Vagina (tissue), 2 donors: ENCODE data around the gene PA2G4. TPM values are rescaled to one million over a fixed set of nuclear protein-coding genes. Genes with fewer than 3 reads are reported as not detected.

Experiments used
- DNase-seq, 2 donors: peaks; one replicate each; pipeline ENCODE4 v3.0.0-alpha.2; 2017; ENCODE audit errors: extremely low spot score in 2 of 2
- H3K27ac ChIP-seq: fragments of 200-600 bp; sonication (generic); one replicate; pipeline ENCODE4 v1.5.1; 2019
- H3K27me3 ChIP-seq: fragments of 200-600 bp; sonication (generic); one replicate; pipeline ENCODE4 v1.5.1; 2019
- H3K36me3 ChIP-seq, 2 donors: fragments of 200-600 bp; sonication (generic); one replicate each; pipeline ENCODE4 v1.5.1; 2017 to 2019
- H3K4me1 ChIP-seq: fragments of 200-600 bp; sonication (generic); one replicate; pipeline ENCODE4 v1.5.1; 2019
- H3K4me3 ChIP-seq, 2 donors: fragments of 200-600 bp; sonication (generic); 1 replicate in 1 of 2; 2 replicates in 1 of 2; pipeline ENCODE4 v1.5.1; 2016 to 2019
- H3K9me3 ChIP-seq: fragments of 200-600 bp; sonication (generic); one replicate; pipeline ENCODE4 v1.5.1; 2019
- POLR2A ChIP-seq, 2 donors: fragments of 450-650 bp; IDR thresholded peaks; one replicate each; pipeline ENCODE4 v1.6.1; 2017; ENCODE audit warnings: antibody characterized with exemption in 2 of 2, mild to moderate bottlenecking in 2 of 2, moderate library complexity in 2 of 2
- POLR2AphosphoS5 ChIP-seq, 2 donors: sonication (generic); formaldehyde crosslinking; IDR thresholded peaks; one replicate each; pipeline ENCODE4 v1.9.0; 2017; ENCODE audit warnings: antibody characterized with exemption in 2 of 2, mild to moderate bottlenecking in 2 of 2, low read depth in 1 of 2; ENCODE audit not compliant: insufficient read depth in 1 of 2
- intact Hi-C: fragments of 100-400 bp; cut with DNase I; formaldehyde crosslinking; loops from one replicate; pipeline ENCODE4 v1.15.1; 2023
- total RNA-seq: library from RNA; depleted of rRNA; stranded (reverse); fragments of >200 nt; gene quantifications from one replicate; pipeline ENCODE4 v1.2.3, GENCODE V29; 2016
- TF ChIP-seq, protein P1 (sequence below), 3 experiments: fragments of 450-650 bp in 2 of 3; fragments of 200-600 bp in 1 of 3; sonication (generic) in 1 of 3; IDR thresholded peaks; one replicate each; pipeline ENCODE4 v1.5.1; 2017 to 2019; ENCODE audit warnings: antibody characterized with exemption in 3 of 3, mild to moderate bottlenecking in 2 of 3, moderate library complexity in 2 of 3

Gene PA2G4
- total RNA-seq, 1 donor from 2014 or later, result 116 TPM

DNA sequence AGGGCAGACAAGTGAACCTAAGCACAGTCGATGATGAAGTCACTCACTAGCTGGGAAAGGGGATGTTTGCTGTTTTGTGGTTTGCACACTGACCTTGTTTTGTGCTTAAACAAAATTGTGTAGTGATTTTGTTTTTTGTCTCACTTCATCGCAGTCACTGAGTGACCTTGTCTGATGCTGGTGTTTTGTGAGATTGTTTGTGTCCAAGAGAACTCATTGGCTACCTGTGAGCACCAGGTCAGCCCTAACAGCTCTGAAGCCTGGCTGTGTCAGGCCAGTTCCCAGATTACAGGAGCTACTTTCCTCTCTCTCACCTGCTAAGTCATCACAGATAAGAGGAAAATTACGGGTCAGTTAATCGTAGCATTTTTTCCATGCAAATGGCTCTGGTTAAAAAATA lies 19.8 kb downstream of the PA2G4 start:
- no peak overlapping the region for H3K27ac ChIP-seq
- TF ChIP-seq POLR2A (IDR thresholded peaks at IDR 0.05), result no peak
- TF ChIP-seq, protein P1, sequence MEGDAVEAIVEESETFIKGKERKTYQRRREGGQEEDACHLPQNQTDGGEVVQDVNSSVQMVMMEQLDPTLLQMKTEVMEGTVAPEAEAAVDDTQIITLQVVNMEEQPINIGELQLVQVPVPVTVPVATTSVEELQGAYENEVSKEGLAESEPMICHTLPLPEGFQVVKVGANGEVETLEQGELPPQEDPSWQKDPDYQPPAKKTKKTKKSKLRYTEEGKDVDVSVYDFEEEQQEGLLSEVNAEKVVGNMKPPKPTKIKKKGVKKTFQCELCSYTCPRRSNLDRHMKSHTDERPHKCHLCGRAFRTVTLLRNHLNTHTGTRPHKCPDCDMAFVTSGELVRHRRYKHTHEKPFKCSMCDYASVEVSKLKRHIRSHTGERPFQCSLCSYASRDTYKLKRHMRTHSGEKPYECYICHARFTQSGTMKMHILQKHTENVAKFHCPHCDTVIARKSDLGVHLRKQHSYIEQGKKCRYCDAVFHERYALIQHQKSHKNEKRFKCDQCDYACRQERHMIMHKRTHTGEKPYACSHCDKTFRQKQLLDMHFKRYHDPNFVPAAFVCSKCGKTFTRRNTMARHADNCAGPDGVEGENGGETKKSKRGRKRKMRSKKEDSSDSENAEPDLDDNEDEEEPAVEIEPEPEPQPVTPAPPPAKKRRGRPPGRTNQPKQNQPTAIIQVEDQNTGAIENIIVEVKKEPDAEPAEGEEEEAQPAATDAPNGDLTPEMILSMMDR (IDR thresholded peaks at IDR 0.05), result no peak
- no peak for TF ChIP-seq POLR2AphosphoS5 (IDR thresholded peaks at IDR 0.05; ENCODE audit: insufficient read depth in 1 of 2, low read depth in 1 of 2)
- H3K4me3 ChIP-seq, result no peak overlapping the region
- no peaks in the 10 kb centered on the region for H3K9me3 ChIP-seq
- DNase-seq, result no peak
- intact Hi-C loops, result loop anchor here (5.0 to 10.0 kb wide), 2 partner anchors 38 to 101 kb away; partner anchors contain the start of genes NABP2 and RNF41
- no peaks in the 10 kb centered on the region for H3K27me3 ChIP-seq
- H3K36me3 ChIP-seq, result peaks cover 0 to 13% of the 10 kb centered on the region in 2 donors
- H3K4me1 ChIP-seq, result peaks cover 27% of the 10 kb centered on the region

DNA sequence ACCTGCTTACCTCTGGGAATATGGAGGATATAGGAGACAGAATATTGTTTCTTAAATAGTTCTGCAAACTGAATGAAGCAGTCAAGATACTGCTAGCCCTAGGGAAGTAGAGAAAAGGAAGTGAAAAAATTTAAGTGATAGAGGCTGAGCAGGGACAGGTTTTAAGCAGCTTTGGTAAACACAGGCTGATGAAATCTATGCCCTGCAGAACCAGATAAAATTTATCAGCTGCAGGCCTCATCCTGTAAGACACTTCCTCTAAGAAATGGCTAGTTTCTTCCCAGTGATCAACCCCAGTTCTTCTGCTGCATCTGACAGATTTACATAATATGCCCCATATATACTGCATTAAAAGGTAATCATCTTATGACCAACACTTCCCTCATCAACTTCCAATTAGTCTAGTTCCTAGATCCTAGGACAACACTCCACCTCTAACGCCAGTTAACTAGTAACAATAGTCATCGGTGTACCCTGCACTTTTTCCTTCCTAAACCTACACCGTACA lies 22.4 kb downstream of the PA2G4 start:
- Histone ChIP-seq H3K36me3 (peaks cover 0 to 15% of the 10 kb centered on the region in 2 donors), H3K27me3 (no peaks in the 10 kb centered on the region), H3K9me3 (no peaks in the 10 kb centered on the region), H3K27ac (peak overlapping the region; percentile 95), H3K4me1 (peaks cover 35% of the 10 kb centered on the region), H3K4me3 (peak overlapping the region; percentile 34 to 86)
- no peak for DNase-seq
- intact Hi-C loops, result loop anchor here (10.0 kb wide), 1 partner anchor 98 kb away; the partner anchor contains the start of genes NABP2 and RNF41
- no peak for TF ChIP-seq POLR2A (IDR thresholded peaks at IDR 0.05)
- TF ChIP-seq, protein P1 (IDR thresholded peaks at IDR 0.05), result no peak

DNA sequence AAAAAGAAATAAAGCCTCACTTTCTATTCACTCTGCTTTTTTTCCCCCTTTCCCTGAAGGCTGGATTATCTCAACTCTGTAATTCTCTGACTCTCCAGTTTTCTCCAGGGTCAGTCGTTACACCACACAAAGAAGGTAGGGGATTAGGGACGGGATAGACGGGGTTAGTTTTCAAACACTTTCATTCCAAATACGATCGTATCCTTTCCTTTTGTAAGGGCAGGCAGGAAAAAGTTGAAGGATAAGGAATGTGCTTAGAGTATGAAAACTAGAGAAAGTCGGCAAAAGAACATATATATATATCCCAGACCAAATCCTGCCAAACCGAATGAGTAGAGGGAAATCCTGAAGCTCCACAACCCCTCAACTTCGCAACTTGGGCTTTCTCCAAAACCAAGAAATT lies 23.1 kb downstream of the PA2G4 start:
- DNase-seq, result no peak
- Histone ChIP-seq H3K9me3 (no peaks in the 10 kb centered on the region), H3K36me3 (peaks cover 0 to 21% of the 10 kb centered on the region in 2 donors), H3K4me3 (peak overlapping the region; percentile 34 to 86), H3K27me3 (no peaks in the 10 kb centered on the region), H3K4me1 (peaks cover 35% of the 10 kb centered on the region), H3K27ac (peak overlapping the region; percentile 95)
- TF ChIP-seq POLR2AphosphoS5 (IDR thresholded peaks at IDR 0.05; ENCODE audit: insufficient read depth in 1 of 2, low read depth in 1 of 2) (no peak), POLR2A (IDR thresholded peaks at IDR 0.05) (peak in 1 of 2 donors; percentile 36)
- TF ChIP-seq, protein P1 (IDR thresholded peaks at IDR 0.05), result no peak
- intact Hi-C loops, result loop anchor here (10.0 kb wide), 1 partner anchor 97 kb away; the partner anchor contains the start of genes NABP2 and RNF41

DNA sequence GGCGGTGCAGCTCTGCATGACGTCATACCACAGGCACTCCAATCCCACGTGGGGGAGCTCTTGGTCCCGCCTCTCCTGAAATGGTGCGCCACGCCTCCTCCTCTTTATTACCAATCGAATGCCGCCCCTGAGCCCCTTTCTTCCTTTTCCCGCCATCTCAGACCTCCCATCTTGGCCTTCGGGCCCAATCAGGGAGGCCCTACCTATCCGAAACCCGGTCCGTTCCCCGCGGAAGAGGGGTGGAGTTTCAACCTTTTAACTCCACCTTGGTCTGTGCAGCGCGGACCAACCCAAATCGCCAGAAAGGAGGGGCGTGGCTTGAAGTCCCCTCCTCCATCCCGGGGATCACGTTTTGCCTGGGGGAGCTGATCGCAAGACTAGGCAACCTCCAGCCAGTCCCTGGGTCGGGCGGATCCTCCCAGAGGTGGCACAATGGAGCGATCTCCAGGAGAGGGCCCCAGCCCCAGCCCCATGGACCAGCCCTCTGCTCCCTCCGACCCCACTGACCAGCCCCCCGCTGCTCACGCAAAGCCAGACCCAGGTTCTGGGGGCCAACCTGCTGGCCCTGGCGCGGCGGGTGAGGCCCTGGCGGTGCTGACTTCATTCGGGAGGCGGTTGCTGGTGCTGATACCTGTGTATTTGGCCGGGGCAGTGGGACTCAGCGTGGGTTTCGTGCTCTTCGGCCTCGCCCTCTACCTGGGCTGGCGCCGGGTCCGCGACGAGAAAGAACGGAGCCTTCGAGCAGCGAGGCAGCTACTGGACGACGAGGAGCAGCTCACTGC lies 23.7 kb downstream of the PA2G4 start, which contains the start of gene ESYT1:
Gene ESYT1 (plus strand): TSS at position 380 of the 782 bp plus-strand sequence. CDS start 53 bp downstream, at position 433.
- Histone ChIP-seq H3K27me3 (no peaks in the 10 kb centered on the region), H3K27ac (peak within 1 kb of the TSS; percentile 95), H3K4me3 (peak within 1 kb of the TSS; percentile 75 to 86), H3K36me3 (peaks cover 0 to 27% of the 10 kb centered on the region in 2 donors), H3K9me3 (no peaks in the 10 kb centered on the region), H3K4me1 (peaks cover 35% of the 10 kb centered on the region)
- TF ChIP-seq POLR2AphosphoS5 (IDR thresholded peaks at IDR 0.05; ENCODE audit: insufficient read depth in 1 of 2, low read depth in 1 of 2) (peak; percentile 97 to 99), POLR2A (IDR thresholded peaks at IDR 0.05) (peak; percentile 76 to 98)
- TF ChIP-seq, protein P1 (IDR thresholded peaks at IDR 0.05), result no peak
- peak; percentile 100 for DNase-seq
- intact Hi-C loops, result loop anchor here (10.0 kb wide), 1 partner anchor 97 kb away; the partner anchor contains the start of genes NABP2 and RNF41
